ENCODE data around the gene BTG1. TPM values are rescaled to one million over a fixed set of nuclear protein-coding genes. Genes with fewer than 3 reads are reported as not detected.

BTG1 gene
- total RNA-seq, 1 experiment from 2014 or later = 29.8 TPM

DNA sequence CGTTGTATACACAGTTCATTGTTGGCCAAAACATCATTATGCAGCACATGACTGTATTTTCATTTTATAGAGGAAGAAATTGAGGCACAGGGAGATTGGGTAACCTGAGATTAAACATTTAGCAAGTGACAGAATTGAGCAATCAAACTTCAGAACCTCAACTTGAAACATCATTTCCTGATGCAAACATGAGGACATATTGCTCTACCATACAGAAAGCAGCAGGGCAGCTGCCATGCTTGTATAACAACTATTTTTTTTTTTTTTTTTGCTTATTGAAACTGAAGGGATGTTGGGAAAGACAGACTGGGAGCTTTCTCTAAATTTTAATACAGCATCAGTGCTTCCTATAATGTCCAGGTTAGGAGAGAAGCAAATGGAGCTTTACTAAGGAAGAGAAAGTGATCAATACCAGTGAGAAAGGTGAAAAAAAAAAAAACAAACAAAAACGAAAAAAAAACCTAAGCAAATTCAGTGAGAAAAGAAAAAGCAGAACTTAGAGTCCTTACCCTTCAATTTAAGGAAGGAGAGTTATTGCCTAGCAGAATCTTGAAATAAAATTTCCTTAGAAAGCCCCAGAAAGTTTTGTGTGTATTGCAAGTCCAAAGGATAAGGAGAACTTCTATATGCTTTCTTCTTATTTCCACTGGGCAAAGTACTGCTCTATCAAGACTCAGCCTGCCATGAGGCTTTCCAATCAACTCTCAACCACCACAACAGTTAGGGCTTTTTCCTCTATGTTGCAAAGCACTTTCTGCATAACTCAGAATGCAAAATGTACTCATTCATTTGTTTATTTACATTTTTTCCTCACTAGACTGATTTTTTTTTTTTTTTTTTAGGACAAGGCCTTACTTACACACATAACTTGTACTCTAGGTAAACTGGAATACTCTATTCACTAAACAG, 21.6 kb downstream of the BTG1 start:
- H3K27me3 ChIP-seq (ENCODE audit: low read length) = no peaks in the 10 kb centered on the region
- ATAC-seq = no peak
- H3K9me2 ChIP-seq (replicated peaks; ENCODE audit: low read length) = no peaks in the 10 kb centered on the region
- CTCF ChIA-PET = no interaction called here
- no peaks in the 10 kb centered on the region for H3F3A ChIP-seq (ENCODE audit: low read length, unreplicated experiment)
- H2AFZ ChIP-seq (ENCODE audit: low read length) = no peak overlapping the region
- H3K4me1 ChIP-seq (ENCODE audit: insufficient read depth, low read length) = no peaks in the 10 kb centered on the region
- intact Hi-C loops (cut with micrococcal nuclease) = no loop called here
- no peak overlapping the region for H3K27ac ChIP-seq (ENCODE audit: low read length)
- no peak for DNase-seq
- H3K4me3 ChIP-seq (ENCODE audit: low read length) = no peak overlapping the region
- peaks cover 90% of the 10 kb centered on the region for H3K79me2 ChIP-seq (ENCODE audit: low read length)
- TF ChIP-seq EZH2 (IDR thresholded peaks at IDR 0.05; ENCODE audit: low read length, unreplicated experiment) (no peak), EZH2phosphoT487 (IDR thresholded peaks at IDR 0.05; ENCODE audit: borderline replicate concordance, low read length) (no peak), CTCF (conservative IDR thresholded peaks at IDR 0.05; ENCODE audit: low read depth, low read length) (no peak)
- POLR2A ChIA-PET (ENCODE audit: unreplicated experiment) = no interaction called here
- BruUV-seq (replicated peaks) = no TSS peak
- peaks cover 9% of the 10 kb centered on the region; the same call in 1 of the 2 replicates for H4K20me1 ChIP-seq (ENCODE audit: low read length)
- H3K4me2 ChIP-seq (ENCODE audit: low read length) = no peak overlapping the region
- peaks cover 4% of the 10 kb centered on the region; the same call in 1 of the 2 replicates for H3K36me3 ChIP-seq (ENCODE audit: low read depth, low read length)
- H3K9me3 ChIP-seq (ENCODE audit: low read length) = no peaks in the 10 kb centered on the region
- H3K9ac ChIP-seq (ENCODE audit: low read length) = no peak overlapping the region

DNA sequence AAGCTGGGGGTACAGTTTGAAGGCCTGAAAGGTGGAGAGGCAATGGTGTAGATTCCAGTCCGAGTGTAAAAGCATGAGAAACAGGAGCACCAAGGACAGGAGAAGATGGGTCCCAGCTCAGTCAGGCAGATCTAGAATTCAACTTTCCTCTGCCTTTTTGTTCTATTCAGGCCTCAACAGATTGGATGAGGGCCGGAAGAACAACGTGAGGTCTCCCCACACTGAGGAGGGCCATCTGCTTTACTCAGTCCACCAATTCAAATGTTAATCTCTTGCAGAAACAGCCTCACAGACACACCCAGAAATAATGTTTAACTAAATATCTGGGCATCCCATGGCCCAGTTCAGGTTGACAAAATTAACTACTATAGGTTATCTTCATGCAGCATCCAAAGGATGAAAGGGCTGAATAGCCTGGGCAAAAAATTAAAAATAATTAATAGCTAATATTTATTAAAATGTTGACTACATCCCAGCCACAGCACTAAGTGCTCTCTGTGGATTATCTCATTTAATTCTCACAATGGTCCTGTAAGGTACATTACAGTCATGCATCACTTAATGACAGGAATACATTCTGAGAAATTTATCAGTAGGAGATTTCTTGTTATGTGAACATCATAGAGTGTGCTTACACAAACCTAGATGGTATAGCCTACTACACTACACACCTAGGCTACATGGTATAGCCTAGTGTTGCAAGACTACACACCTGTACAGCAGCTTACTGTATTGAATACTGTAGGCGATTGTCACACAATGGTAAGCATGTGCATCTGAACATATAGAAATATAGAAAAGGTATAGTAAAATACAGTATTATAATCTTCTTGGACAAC, 22.5 kb downstream of the BTG1 start:
- Histone ChIP-seq H3K36me3 (ENCODE audit: low read depth, low read length) (peaks cover 4% of the 10 kb centered on the region; the same call in 1 of the 2 replicates), H3K79me2 (ENCODE audit: low read length) (peaks cover 88% of the 10 kb centered on the region), H3K4me1 (ENCODE audit: insufficient read depth, low read length) (no peaks in the 10 kb centered on the region), H3K9me2 (replicated peaks; ENCODE audit: low read length) (no peaks in the 10 kb centered on the region), H2AFZ (ENCODE audit: low read length) (no peak overlapping the region), H3K27ac (ENCODE audit: low read length) (no peak overlapping the region), H4K20me1 (ENCODE audit: low read length) (peaks cover 9% of the 10 kb centered on the region; the same call in 1 of the 2 replicates), H3F3A (ENCODE audit: low read length, unreplicated experiment) (no peaks in the 10 kb centered on the region), H3K9me3 (ENCODE audit: low read length) (no peaks in the 10 kb centered on the region), H3K9ac (ENCODE audit: low read length) (no peak overlapping the region), H3K4me2 (ENCODE audit: low read length) (no peak overlapping the region), H3K27me3 (ENCODE audit: low read length) (no peaks in the 10 kb centered on the region), H3K4me3 (ENCODE audit: low read length) (no peak overlapping the region)
- ATAC-seq (no peak), DNase-seq (no peak)
- BruUV-seq (replicated peaks) = no TSS peak
- intact Hi-C loops (cut with micrococcal nuclease) = no loop called here
- no peak for TF ChIP-seq CTCF (conservative IDR thresholded peaks at IDR 0.05; ENCODE audit: low read depth, low read length)
- ChIA-PET POLR2A (ENCODE audit: unreplicated experiment) (no interaction called here), CTCF (no interaction called here)
